HG03108 (cell line): ENCODE data around the gene ERICH3.
"Not testable (repeated sequence)": the region's sequence is repeated elsewhere in the genome, so short reads cannot be mapped to it uniquely, and the experiment has no call there.

Experiments
- ATAC-seq: cut with Tn5 transposase; IDR thresholded peaks from one replicate; pipeline ENCODE4 v1.9.1; 2021; ENCODE audit warnings: moderate library complexity; ENCODE audit not compliant: unreplicated experiment

The ERICH3 gene

DNA sequence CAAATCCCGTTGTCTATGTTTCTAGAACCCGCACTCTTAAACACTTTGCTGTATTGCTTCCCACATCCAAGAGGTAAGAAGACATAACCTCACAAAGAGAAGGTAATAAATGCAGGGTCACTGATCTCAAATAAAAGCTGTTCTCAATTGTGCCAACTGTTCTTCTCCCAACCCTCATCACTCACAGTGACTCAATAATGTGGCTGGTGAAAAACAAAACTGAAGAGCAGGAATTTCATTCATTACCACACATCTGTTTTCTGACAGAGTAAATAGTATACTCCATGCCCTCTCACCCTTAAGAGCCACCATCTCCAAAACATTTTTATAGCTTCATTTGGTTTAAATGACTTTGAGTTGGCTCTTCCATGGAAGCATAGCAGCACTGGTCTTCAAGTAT lies 6.2 kb upstream of the ERICH3 start:
- ATAC-seq = no peak

DNA sequence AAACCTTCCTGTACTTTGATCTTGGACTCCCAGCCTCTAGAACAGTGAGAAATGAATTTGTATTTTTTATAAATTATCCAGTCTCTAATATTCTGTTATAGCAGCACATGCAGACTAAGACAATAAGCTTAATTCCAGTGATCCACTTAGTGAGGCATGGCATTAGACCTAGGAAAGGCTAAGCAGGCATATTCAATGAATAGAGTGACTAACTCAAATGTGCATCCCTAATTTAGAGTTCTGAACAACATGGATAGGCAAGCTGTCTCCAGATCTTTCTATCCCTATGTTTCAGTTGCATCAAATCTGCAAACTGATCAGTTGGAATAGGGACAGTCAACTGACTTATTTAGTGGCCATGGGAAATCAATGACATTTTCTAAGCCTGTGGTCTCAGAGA lies 4.3 kb upstream of the ERICH3 start:
- no peak for ATAC-seq

DNA sequence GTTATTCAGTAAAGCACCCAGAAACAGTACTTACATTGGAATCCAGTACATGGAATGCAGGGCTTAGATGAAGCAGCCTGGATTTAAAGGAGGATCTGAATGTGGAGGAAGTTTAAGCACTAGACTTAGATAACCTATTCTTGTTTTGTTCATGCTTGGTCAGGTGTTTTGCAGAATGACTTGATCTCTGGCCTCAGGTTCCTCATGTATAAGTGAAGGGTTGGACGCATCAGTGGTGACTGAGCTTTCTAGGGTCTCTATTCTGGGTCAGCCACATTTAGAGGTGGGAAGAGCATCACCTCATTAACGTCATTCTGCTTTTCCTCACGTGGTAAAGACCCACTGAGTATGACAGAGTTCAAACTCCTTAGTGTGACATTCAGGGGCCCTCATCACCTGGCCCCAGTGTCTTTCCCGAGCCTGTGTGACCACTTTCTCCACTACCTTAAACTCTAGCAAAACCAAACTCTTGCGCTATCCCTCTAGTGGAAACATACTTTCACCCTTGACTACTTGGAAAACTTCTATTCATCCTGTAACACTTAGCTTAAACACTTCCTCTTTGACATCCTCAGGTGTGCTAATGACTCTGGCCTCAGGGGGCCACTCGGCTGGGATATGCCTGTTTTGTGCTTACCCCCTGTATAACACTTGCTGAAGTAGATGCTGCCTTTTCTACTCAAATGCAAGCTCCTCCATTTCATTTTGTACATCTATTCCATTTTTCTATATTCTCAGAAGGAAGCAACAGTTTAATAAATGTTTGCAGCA lies 871 bp upstream of the ERICH3 start:
- ATAC-seq = no peak

DNA sequence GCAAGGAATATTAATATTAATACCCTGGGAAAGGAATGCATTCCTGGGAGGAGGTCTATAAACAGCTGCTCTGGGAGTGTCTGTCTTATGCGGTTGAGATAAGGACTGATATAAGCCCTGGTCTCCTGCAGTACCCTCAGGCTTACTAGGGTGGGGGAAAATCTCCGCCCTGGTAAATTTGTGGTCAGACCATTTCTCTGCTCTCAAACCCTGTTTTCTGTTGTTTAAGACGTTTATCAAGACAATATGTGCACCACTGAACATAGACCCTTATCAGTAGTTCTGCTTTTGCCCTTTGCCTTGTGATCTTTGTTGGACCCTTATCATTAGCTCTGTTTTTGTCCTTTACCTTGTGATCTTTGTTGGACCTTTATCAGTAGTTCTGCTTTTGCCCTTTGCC lies 2.7 kb downstream of the ERICH3 start:
- ATAC-seq = not testable (repeated sequence)

DNA sequence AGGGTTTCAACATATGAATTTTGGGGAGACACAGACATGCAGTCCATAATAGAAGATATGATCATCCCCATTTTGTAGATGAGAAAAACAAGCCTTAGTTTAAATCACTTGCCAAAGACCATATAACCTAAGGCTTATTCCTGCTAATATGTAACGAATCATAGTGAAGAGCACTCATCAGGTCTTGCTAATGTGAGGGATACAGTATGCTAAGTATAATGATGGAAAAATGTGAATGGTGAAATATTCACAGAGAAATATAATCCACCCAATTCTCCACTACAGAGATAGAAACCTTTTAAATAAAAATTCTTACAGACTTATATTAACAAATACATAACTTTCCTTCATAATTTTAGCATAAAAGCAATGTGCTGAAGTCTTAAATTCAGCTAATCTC lies 18.9 kb downstream of the ERICH3 start:
- ATAC-seq = no peak

DNA sequence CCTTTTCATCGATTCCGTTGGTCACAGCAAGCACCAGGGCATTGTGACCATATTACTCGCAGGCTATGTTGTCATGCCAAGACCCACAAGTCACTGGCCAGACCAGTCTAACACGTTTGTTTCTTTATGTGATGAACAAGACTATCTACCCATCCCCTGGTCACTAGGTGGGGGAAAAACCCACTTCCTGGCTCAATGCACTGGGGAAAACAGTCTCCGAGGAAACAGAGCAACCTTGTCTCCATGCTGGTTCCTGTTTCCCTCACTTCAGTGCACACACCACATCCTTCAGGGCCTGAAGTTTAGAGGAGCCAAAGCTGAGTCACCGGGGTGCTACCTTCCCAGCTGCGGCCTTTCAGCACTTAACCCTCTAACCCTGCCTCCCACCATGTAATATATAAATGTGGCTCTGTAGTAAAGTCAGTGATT lies 20.9 kb downstream of the ERICH3 start:
- peak; percentile 99 for ATAC-seq

DNA sequence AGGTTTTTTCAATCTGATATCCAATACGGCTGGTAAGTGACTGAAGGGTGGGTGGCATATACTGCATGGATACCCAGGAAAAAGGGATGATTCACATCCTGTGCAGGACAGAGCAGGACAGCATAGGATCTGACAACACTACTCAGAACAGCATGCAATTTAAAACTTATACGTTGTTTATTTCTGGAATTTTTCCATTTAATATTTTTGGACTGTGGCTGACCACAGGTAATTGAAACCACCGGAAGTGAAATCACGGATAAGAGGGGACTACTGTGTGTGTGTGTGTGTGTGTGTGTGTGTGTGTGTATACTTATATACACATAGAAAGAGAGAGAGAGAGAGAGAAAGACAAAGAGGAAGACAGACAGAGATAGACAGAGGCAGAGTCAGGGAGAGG lies 23.0 kb downstream of the ERICH3 start:
- no peak for ATAC-seq

DNA sequence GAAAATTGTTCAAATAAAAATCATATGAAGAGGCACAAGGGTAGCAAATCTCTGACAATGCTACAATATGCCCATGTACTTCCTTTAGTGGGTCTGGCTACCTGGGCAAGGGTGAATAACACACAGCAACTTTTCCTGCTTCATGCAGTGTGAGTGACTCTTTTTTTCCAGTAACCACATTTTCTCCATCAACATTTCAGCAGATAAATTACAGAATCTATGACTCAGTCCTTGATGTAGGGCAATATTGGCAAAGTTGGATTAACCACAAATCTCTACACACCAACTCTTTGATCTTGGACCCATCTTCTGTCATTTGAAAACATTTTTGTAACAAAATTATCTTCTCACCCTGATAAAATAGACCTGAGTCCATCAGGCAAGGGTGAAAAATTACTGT lies 31.7 kb downstream of the ERICH3 start:
- ATAC-seq = no peak

DNA sequence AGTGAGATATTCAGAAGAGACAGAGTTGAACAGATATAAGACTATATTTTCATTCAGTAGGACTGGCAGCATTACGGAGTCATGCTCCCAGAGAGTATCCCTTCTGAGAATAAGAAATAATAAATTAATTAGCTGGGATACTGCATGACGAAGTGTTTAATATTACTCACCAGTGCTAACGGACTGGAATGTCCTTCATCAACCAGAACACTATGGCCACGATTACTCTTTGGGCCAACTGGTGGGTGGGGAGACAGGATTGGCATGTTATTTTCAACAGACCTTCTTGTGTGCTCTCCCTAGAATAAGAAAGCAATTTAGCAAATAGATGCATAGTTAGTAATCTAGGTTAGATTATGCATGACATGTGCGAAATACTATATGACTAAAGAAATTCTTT lies 32.4 kb downstream of the ERICH3 start:
- ATAC-seq = no peak

DNA sequence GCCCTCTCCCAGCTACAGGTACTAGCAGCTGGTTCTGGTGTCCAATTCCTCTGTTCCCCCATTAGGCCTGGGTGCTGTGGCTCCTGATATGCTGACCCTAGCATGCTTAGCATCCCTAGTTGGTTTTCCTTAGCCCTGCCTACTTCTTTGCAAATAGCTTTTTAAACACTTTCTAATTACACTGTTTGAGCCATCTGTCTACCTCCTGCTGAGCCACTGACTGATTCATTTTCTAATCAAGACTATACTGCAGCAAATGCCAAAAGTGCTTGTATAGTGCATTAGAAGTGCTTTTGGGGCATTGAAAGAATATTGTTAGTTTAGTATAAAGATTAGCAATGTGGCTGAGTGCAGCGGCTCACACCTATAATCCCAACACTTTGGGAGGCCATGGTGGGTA lies 36.3 kb downstream of the ERICH3 start:
- no peak for ATAC-seq

DNA sequence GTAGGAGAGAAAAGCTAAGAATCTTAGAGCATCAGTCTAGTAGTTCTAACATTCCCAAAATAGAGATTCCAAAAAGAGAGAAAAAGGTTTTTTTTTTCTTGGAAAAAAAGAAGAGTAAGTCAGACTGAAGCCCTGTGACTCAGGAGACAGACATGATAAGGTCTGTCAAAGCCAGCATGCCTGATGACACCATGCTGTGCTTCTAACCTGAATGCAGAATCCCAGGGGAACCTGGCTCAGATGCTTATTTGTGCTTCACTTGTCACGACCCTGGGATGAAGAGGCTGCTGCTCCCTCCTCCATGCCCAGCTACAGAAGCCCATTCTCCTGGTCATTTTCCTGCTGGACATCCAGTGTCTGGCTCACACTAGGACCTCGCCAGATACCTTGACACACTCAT lies 44.3 kb downstream of the ERICH3 start:
- no peak for ATAC-seq

DNA sequence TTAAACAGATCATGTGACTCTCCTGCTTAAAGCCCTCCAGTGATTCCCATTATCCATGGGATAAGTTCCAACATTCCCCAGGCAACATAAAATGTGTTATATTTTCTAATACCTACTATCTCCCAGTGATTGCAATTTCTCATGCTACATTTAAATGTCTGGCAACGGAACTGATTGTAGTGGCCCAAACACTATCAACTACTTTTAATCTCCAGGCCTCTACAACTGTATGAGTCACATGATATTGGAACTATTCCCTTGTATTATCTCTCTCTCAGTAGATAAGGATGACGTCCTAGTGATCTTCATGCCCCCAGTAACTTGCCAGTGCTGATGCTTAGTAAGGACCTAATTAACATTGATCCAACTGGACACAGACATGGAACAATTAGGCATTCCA lies 49.9 kb downstream of the ERICH3 start:
- ATAC-seq = no peak

DNA sequence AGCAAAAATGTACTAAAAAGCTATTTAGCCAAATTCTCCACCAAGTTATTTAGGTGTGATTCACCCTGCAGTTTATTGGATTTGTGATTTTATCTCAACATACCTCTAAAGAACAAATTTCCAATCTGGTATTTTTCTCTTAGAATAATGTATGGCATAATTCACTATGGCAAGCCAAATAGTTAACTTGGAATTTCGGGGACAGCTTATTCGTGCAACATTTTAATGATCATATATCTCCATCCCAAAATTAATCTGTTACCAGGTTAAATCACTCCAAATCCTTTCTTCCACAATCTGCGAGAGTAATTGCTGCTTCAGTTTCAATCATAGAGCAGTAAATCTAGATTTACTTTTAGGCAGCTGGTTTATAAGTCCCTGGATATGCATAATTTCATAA lies 53.4 kb downstream of the ERICH3 start:
- no peak for ATAC-seq

DNA sequence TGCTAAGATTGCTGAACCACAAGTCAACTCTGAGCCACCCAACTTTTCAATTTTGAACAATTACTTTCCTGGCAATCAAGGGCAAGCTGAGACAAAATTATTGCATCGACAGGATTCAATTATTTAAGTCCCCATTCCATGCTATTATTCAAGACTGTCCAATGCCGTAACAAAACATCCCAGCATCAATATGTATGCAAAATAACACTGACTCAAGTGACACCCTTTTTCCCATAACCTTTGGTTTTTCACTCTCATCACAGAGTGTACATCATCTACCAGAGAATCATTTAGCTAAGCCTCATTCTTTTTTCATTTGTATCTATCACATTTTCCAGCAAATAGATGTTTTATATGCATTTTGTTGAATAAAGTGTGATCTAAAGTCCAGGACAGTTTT lies 54.6 kb downstream of the ERICH3 start:
- ATAC-seq = no peak

DNA sequence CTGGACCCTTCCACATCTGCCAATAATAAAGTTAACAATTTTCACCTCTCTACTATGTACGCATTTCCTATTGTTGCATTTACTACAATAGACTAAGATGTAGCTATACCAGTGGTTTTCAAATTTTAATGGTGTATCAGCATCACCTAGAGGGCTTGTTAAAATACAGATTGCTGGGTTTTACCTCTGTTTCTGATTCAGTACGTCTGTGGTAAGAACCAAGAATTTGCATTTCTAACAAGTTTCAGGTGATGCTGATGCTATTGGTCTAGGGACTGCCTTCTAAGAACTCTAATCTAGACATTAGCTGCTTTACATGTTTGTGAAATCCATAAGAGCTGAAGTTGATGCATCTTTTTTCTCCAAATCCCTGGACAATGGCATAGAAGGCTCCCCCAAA lies 59.7 kb downstream of the ERICH3 start:
- ATAC-seq = no peak

DNA sequence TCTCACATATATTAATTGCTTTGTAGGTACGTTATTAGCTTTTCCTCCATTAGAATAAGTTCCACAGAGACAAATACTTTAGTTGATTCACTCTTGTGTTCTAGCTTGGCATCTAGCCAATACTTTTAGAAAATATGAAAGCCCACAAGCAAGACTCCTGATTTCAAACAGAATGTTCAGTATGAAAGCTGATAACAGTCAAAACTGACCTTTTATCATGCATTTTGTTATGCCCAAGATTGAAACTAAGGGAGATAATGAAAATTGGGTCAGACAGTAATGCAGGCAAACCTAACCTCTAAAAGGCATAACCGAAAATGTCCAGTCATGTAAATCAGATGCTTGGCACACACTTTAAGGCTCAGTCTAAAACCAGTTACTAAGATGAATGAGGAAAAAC lies 61.7 kb downstream of the ERICH3 start:
- ATAC-seq = no peak

DNA sequence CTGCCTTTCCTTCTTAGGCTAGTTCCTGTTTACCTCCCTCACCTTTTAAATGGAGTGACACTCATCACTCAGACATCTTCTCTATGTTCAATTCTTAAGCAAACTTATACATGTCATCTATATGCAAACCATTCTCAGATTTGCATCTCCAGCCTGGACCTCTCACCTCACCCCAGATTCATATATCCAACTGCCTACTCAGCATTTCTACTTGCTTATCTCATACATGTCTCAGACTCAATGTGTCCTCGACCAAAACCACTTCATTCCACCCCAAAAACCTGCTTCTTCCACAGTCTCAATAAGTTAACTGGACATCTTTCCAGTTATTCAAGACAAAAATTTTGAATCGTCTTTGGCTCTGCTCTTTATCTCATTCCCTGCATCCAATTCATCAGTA lies 62.6 kb downstream of the ERICH3 start:
- no peak for ATAC-seq

DNA sequence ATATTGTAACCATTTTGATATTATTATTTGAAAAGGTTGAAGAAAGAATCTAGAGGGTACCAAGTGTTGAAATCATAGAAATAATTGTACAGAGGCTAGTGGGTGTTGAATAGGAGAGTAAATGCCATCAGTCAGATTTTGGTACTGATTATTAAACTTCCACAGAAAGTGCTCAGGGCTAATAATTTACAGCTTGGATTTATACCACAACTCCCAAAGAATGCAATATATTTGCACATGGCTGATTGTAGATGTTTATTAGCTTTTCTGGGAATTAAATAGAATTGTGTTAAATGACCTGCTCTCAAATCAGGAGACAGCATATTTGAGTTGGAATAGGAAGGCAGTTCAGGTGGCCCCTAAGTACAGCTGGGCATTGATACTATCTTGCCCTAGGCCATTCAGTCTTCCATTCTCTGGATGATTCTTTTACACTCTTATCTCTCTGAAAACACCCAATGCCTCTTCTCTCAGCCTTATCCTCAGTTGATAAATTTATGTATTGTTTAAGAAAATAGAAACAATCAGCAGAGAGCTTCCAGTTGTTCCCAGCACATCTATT lies 63.7 kb downstream of the ERICH3 start:
- no peak for ATAC-seq

DNA sequence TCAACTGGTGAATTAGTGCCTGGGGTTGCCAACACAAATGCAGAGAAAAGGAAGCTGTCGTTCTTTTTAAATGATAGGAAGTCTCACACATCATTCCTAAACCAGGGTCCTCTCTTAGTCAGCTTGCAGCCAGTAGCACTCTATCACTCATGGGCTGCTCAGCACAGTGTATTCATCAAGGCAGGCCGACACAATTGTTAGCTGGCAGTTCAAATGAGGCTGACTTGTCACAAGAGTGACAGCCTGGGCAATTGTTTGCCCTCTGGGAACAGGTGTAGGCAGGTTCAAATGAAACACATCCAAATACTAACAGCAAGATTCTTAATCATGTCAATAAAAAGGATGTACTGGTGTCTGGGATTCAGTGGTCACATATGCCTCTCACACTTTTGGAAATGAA lies 76.9 kb downstream of the ERICH3 start:
- ATAC-seq = no peak

DNA sequence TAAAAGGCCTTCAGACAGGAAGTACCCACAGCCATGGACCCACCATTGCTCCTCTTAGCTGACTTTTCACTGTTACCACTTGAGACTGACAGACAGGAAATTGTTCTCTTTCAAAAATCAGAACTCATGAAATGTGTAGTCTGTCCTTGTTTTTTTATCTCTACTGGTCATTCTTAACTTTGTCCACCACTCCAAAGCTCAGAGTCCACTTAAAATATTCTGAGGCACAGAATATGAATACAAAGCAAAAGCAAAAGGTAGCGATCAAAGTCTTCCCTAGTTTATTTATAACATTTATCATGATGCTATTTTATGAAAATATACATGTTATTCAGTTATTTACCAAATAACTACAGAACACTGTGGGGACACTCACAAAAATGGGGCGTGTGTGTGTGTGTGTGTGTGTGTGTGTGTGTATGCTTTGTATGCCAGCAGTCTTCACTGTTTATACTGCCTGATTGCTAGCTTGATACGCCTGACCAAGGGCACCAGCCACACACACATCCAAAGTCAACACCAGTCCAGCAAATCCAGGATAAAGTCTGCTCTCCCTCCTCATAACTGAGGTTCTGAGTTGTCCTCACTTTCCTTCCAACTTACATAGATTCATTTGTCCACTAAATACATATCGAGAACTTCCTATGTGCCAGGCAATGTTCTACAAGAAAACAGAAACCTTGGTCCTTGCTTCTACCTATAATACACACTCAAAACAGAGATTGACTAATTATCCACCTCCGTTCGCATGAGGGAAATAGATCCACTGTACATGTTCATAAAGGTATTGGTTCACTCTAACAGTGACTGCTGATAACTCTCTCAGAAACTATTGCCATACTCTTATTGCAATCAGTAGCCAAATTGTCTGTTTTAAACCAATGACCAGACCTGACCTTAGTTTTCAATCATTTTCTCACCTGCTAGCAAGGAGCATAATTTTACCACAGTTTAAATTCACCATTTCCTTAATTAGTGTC lies 79.4 kb downstream of the ERICH3 start:
- no peak for ATAC-seq

DNA sequence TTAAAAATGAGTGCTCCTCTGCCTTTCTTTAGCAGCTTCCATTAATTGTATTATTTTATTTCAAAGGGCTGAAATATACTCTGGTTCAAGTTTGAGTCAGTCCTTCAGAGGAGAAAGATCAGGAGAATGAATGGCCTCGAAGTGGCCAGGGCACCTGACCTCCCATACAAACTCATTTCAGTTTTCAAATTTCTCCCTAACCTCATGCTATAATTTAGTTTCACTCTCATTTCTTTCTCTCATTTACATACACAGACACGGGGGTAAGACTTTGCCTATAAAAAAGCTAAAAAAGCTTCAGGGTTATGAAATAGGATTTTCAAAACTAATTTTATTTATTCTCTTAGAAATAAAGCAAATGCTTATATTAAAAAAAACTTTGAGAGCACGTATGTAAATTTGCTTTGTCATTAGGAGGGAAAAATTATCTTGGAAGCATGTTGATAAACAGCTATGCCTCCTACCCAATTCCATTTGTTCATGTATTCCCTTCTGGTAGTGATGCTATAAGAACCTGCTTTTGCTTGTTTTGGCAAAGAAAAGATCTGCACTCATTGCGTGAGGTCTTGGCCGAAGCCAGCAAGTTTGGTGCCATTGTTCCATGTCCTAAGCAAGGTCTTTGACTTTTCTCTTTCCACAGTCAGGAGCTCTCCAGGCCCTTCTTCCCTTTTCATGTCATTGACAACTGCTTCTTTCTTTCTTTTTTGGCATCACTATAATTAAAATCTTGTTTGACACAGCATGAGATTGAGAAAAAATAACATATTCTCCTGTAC lies 80.8 kb downstream of the ERICH3 start:
- ATAC-seq = no peak
